K562 (cell line): Measurements from ENCODE around the gene CBLC. TPM values are rescaled to one million over a fixed set of nuclear protein-coding genes. Genes with fewer than 3 reads are reported as not detected.

ENCODE experiments used
- polyA plus RNA-seq, 8 experiments: library from polyadenylated mRNA; depleted of rRNA in 4 of 8; stranded (reverse) in 5 of 8; unstranded in 3 of 8; fragments of >200 nt; fragmentation: Nextera tagmentation in 2 of 8; fragmentation: Illumina TruSeq in 1 of 8; extraction: Ambion mirVana in 2 of 8; extraction: Trizol in 1 of 8; gene quantifications; 2 replicates each; pipeline versions ENCODE4 v1.2.1 to v1.2.3, GENCODE V29; 2011 to 2014; ENCODE audit warnings: inconsistent platforms in 1 of 8, missing spikeins in 1 of 8
- total RNA-seq, 7 experiments: library from RNA; depleted of rRNA in 6 of 7; stranded (reverse); fragments of >200 nt in 6 of 7; fragmentation: Illumina TruSeq in 2 of 7; extraction: Trizol in 2 of 7; gene quantifications; 2 replicates each; pipeline versions ENCODE4 v1.2.1 to v1.2.3, GENCODE V29; 2011 to 2021; ENCODE audit warnings: low replicate concordance in 1 of 7
- TF ChIP-seq, protein P1 (sequence below): fragments of 450-650 bp; IDR thresholded peaks from 2 replicates; pipeline ENCODE4 v1.6.1; 2016; ENCODE audit warnings: low read depth

CBLC gene
- total and polyA plus RNA-seq, 9 of the 15 experiments (the other 6 are each of a cell fraction or from before 2014, with no cell fraction given) = 0.09 TPM; not detected in 8

GRCh38 chr19:44767295-44768180 lies 10.2 kb upstream of the CBLC start (continued):
- TF ChIP-seq, protein P1, sequence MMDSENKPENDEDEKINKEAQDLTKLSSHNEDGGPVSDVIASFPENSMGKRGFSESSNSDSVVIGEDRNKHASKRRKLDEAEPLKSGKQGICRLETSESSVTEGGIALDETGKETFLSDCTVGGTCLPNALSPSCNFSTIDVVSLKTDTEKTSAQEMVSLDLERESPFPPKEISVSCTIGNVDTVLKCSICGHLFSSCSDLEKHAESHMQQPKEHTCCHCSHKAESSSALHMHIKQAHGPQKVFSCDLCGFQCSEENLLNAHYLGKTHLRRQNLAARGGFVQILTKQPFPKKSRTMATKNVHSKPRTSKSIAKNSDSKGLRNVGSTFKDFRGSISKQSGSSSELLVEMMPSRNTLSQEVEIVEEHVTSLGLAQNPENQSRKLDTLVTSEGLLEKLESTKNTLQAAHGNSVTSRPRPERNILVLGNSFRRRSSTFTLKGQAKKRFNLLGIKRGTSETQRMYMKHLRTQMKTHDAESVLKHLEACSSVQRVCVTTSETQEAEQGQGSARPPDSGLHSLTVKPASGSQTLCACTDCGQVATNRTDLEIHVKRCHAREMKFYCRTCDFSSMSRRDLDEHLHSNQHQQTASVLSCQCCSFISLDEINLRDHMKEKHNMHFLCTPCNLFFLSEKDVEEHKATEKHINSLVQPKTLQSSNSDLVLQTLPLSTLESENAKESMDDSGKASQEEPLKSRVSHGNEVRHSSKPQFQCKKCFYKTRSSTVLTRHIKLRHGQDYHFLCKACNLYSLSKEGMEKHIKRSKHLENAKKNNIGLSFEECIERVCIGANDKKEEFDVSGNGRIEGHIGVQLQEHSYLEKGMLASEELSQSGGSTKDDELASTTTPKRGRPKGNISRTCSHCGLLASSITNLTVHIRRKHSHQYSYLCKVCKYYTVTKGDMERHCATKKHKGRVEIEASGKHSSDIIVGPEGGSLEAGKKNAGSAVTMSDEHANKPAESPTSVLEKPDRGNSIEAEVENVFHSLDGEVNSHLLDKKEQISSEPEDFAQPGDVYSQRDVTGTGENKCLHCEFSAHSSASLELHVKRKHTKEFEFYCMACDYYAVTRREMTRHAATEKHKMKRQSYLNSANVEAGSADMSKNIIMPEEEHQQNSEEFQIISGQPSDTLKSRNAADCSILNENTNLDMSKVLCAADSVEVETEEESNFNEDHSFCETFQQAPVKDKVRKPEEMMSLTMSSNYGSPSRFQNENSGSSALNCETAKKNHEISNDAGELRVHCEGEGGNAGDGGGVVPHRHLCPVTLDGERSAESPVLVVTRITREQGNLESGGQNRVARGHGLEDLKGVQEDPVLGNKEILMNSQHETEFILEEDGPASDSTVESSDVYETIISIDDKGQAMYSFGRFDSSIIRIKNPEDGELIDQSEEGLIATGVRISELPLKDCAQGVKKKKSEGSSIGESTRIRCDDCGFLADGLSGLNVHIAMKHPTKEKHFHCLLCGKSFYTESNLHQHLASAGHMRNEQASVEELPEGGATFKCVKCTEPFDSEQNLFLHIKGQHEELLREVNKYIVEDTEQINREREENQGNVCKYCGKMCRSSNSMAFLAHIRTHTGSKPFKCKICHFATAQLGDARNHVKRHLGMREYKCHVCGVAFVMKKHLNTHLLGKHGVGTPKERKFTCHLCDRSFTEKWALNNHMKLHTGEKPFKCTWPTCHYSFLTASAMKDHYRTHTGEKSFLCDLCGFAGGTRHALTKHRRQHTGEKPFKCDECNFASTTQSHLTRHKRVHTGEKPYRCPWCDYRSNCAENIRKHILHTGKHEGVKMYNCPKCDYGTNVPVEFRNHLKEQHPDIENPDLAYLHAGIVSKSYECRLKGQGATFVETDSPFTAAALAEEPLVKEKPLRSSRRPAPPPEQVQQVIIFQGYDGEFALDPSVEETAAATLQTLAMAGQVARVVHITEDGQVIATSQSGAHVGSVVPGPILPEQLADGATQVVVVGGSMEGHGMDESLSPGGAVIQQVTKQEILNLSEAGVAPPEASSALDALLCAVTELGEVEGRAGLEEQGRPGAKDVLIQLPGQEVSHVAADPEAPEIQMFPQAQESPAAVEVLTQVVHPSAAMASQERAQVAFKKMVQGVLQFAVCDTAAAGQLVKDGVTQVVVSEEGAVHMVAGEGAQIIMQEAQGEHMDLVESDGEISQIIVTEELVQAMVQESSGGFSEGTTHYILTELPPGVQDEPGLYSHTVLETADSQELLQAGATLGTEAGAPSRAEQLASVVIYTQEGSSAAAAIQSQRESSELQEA = no peak
